C4-2B (cell line): Measurements from ENCODE around the gene GSTT2B.
A peak's percentile ranks its signal among the peaks of the same experiment; 100 is the strongest.
"Not testable (repeated sequence)": the region's sequence is repeated elsewhere in the genome, so short reads cannot be mapped to it uniquely, and the experiment has no call there.

ENCODE experiments used
- H3K27ac ChIP-seq: fragments of 450-650 bp; 2 replicates; pipeline ENCODE4 v1.5.1; 2017
- CTCF ChIP-seq: fragments of 450-650 bp; conservative IDR thresholded peaks from 2 replicates; pipeline ENCODE4 v1.5.1; 2017; ENCODE audit warnings: mild to moderate bottlenecking
- ZFX ChIP-seq: fragments of 450-650 bp; IDR thresholded peaks from 2 replicates; pipeline ENCODE4 v1.6.1; 2017

The GSTT2B gene

GRCh38 chr22:23913306-23913660 lies 47.7 kb downstream of the GSTT2B start:
- no peak for TF ChIP-seq ZFX
- peak overlapping the region; percentile 80 for H3K27ac ChIP-seq

GRCh38 chr22:23912293-23912903 lies 48.6 kb downstream of the GSTT2B start:
- TF ChIP-seq CTCF (no peak), ZFX (no peak)
- no peak overlapping the region; the same call in 1 of the 2 replicates for H3K27ac ChIP-seq

GRCh38 chr22:23911318-23911980 lies 49.5 kb downstream of the GSTT2B start:
- H3K27ac ChIP-seq = no peak overlapping the region

GRCh38 chr22:23910496-23911190 lies 50.4 kb downstream of the GSTT2B start:
- H3K27ac ChIP-seq = no peak overlapping the region
- TF ChIP-seq CTCF = no peak
- no peak for TF ChIP-seq ZFX

More at GRCh38 chr22:23911318-23911980, 49.5 kb downstream of the GSTT2B start:
- TF ChIP-seq CTCF = no peak
- no peak for TF ChIP-seq ZFX

- H3K27ac ChIP-seq = no peak overlapping the region
- TF ChIP-seq CTCF = no peak
- no peak for TF ChIP-seq ZFX
Measured at GRCh38 chr22:23909296-23909898, 51.6 kb downstream of the GSTT2B start.

GRCh38 chr22:23908587-23909205 lies 52.3 kb downstream of the GSTT2B start:
- no peak for TF ChIP-seq CTCF
- H3K27ac ChIP-seq = no peak overlapping the region

GRCh38 chr22:23907423-23907822 lies 53.6 kb downstream of the GSTT2B start:
- not testable (repeated sequence) for H3K27ac ChIP-seq
